Keratinocyte (primary cell): ENCODE measurements around the gene CASP7. TPM values are rescaled to one million over a fixed set of nuclear protein-coding genes. Genes with fewer than 3 reads are reported as not detected.

Source experiments
- DNase-seq: peaks from one replicate; pipeline ENCODE4 v3.0.0-alpha.2; 2011; ENCODE audit warnings: low read depth, missing footprints, low spot score
- FAIRE-seq: peaks from 2 replicates; lab custom pipeline; 2011; peaks lifted over from hg19 to GRCh38; lab: Jason Lieb, UNC
- H2AFZ ChIP-seq: 2 replicates; pipeline ENCODE4 v1.6.0; 2012; ENCODE audit warnings: low read length, control low read depth, inconsistent platforms; ENCODE audit not compliant: control insufficient read depth
- H3K27ac ChIP-seq: 2 replicates; pipeline ENCODE4 v1.5.1; 2011; ENCODE audit warnings: low read length; ENCODE audit not compliant: control insufficient read depth, insufficient read depth
- H3K27me3 ChIP-seq: 3 replicates; pipeline ENCODE4 v1.6.0; 2011; ENCODE audit warnings: low read length; ENCODE audit not compliant: control insufficient read depth, insufficient read depth; ENCODE audit errors: extremely low read depth
- H3K36me3 ChIP-seq, 2 experiments: 2 replicates in 1 of 2; 3 replicates in 1 of 2; pipeline ENCODE4 v1.5.1; 2011; ENCODE audit warnings: low read length in 2 of 2, mild to moderate bottlenecking in 1 of 2; ENCODE audit not compliant: control insufficient read depth in 2 of 2, insufficient read depth in 2 of 2; ENCODE audit errors: extremely low read depth in 1 of 2
- H3K4me1 ChIP-seq: 3 replicates; pipeline ENCODE4 v1.5.1; 2011; ENCODE audit warnings: low read length; ENCODE audit not compliant: control insufficient read depth, insufficient read depth; ENCODE audit errors: extremely low read depth
- H3K4me2 ChIP-seq: 3 replicates; pipeline ENCODE4 v1.6.0; 2011; ENCODE audit warnings: low read depth, low read length; ENCODE audit not compliant: control insufficient read depth, insufficient read depth; ENCODE audit errors: extremely low read depth
- H3K4me3 ChIP-seq, 3 experiments: fragments of 200-600 bp in 1 of 3; sonication (generic) in 1 of 3; 2 replicates in 2 of 3; 3 replicates in 1 of 3; pipeline ENCODE4 v1.5.1; 2011 to 2016; ENCODE audit warnings: low read length in 3 of 3, mild to moderate bottlenecking in 3 of 3, control low read depth in 2 of 3, inconsistent platforms in 1 of 3, low read depth in 1 of 3, mixed read lengths in 1 of 3, mixed run types in 1 of 3, moderate library complexity in 1 of 3; ENCODE audit not compliant: control insufficient read depth in 2 of 3, insufficient read depth in 2 of 3; ENCODE audit errors: extremely low read depth in 1 of 3
- H3K79me2 ChIP-seq: 2 replicates; pipeline ENCODE4 v1.6.0; 2012; ENCODE audit warnings: low read length; ENCODE audit not compliant: control insufficient read depth, insufficient read depth
- H3K9ac ChIP-seq: 3 replicates; pipeline ENCODE4 v1.6.0; 2011; ENCODE audit warnings: low read length; ENCODE audit not compliant: control insufficient read depth, insufficient read depth; ENCODE audit errors: extremely low read depth
- H3K9me1 ChIP-seq: 3 replicates; pipeline ENCODE4 v1.6.0; 2011; ENCODE audit warnings: low read length; ENCODE audit not compliant: control insufficient read depth, insufficient read depth; ENCODE audit errors: extremely low read depth
- H3K9me3 ChIP-seq: 2 replicates; pipeline ENCODE4 v1.5.1; 2012; ENCODE audit warnings: low read depth, low read length; ENCODE audit not compliant: control insufficient read depth
- H4K20me1 ChIP-seq: 3 replicates; pipeline ENCODE4 v1.6.0; 2011; ENCODE audit warnings: low read length; ENCODE audit not compliant: control insufficient read depth, insufficient read depth; ENCODE audit errors: extremely low read depth
- CTCF ChIP-seq, 3 experiments: IDR thresholded peaks in 1 of 3; conservative IDR thresholded peaks in 1 of 3; optimal IDR thresholded peaks in 1 of 3; 2 replicates in 2 of 3; 3 replicates in 1 of 3; pipeline versions ENCODE3 to v1.5.1; 2011; ENCODE audit warnings: low read length in 3 of 3, mild to moderate bottlenecking in 3 of 3, moderate library complexity in 2 of 3, control low read depth in 1 of 3, inconsistent platforms in 1 of 3; ENCODE audit not compliant: insufficient read depth in 2 of 3; ENCODE audit errors: extremely low read depth in 1 of 3
- EZH2 ChIP-seq: IDR thresholded peaks from one replicate; pipeline ENCODE4 v1.6.1; 2012; ENCODE audit warnings: inconsistent platforms, mild to moderate bottlenecking, low read length, moderate library complexity
- dilution Hi-C: fragments of 300-500 bp; cut with MboI; formaldehyde crosslinking; loops from one replicate; pipeline ENCODE4 v1.7.0; 2020; ENCODE audit warnings: low sequenced_read_pairs; ENCODE audit not compliant: extremely low pct_ligation_motif_present
- polyA plus RNA-seq, 5 experiments: library from polyadenylated mRNA; depleted of rRNA in 3 of 5; stranded (reverse) in 3 of 5; stranded (forward) in 1 of 5; unstranded in 1 of 5; fragments of >200 nt; gene quantifications; 1 replicate in 1 of 5; 2 replicates in 3 of 5; 3 replicates in 1 of 5; pipeline versions ENCODE4 v1.2.1 to v1.2.3, GENCODE V29; 2011 to 2012; ENCODE audit warnings: missing spikeins in 2 of 5, low read depth in 1 of 5, low replicate concordance in 1 of 5

CASP7 gene
- polyA plus RNA-seq, 1 donor (not counting 4 experiments of a cell fraction or from before 2014, with no cell fraction given) = 23.2 TPM

- H3K27me3 ChIP-seq = peaks cover 3% of the 10 kb centered on the region
- H3K4me3 ChIP-seq = no peak overlapping the region
- no peak overlapping the region for H3K27ac ChIP-seq
- TF ChIP-seq CTCF (optimal IDR thresholded peaks at IDR 0.05 in 1 of 3, IDR thresholded peaks at IDR 0.05 in 1 of 3, conservative IDR thresholded peaks at IDR 0.05 in 1 of 3; ENCODE audit: extremely low read depth in 1 of 3, insufficient read depth in 2 of 3, low read length in 3 of 3) (no peak), EZH2 (no peak)
- dilution Hi-C loops = no loop called here
- FAIRE-seq = no peak
- H2AFZ ChIP-seq = no peak overlapping the region
- H3K9me3 ChIP-seq = no peaks in the 10 kb centered on the region
- H3K4me2 ChIP-seq = no peak overlapping the region
- H3K9ac ChIP-seq = no peak overlapping the region
- no peaks in the 10 kb centered on the region for H4K20me1 ChIP-seq
- H3K4me1 ChIP-seq = no peaks in the 10 kb centered on the region
- H3K36me3 ChIP-seq = no peaks in the 10 kb centered on the region
- DNase-seq = no peak
- no peaks in the 10 kb centered on the region for H3K9me1 ChIP-seq
- no peaks in the 10 kb centered on the region for H3K79me2 ChIP-seq
These were observed 62.8 kb downstream of the CASP7 start for GRCh38 chr10:113742466-113742865.

- DNase-seq (no peak), FAIRE-seq (no peak)
- Histone ChIP-seq H3K36me3 (no peaks in the 10 kb centered on the region), H3K4me1 (no peaks in the 10 kb centered on the region), H3K4me2 (no peak overlapping the region), H3K27ac (no peak overlapping the region), H3K27me3 (peaks cover 3% of the 10 kb centered on the region), H3K9me3 (no peaks in the 10 kb centered on the region), H3K9me1 (no peaks in the 10 kb centered on the region), H2AFZ (no peak overlapping the region), H3K9ac (no peak overlapping the region), H3K4me3 (no peak overlapping the region), H3K79me2 (no peaks in the 10 kb centered on the region), H4K20me1 (no peaks in the 10 kb centered on the region)
- no peak for TF ChIP-seq CTCF (optimal IDR thresholded peaks at IDR 0.05 in 1 of 3, IDR thresholded peaks at IDR 0.05 in 1 of 3, conservative IDR thresholded peaks at IDR 0.05 in 1 of 3; ENCODE audit: extremely low read depth in 1 of 3, insufficient read depth in 2 of 3, low read length in 3 of 3)
- no peak for TF ChIP-seq EZH2
- dilution Hi-C loops = no loop called here
These were observed 63.9 kb downstream of the CASP7 start for GRCh38 chr10:113743594-113743993.
